ENCODE data around the gene HDAC4.

GRCh38 chr2:239337122-239337876 is 63.5 kb downstream of the HDAC4 start:
- no peak for TF ChIP-seq CTCF (optimal IDR thresholded peaks at IDR 0.05 in 1 of 3, IDR thresholded peaks at IDR 0.05 in 1 of 3, conservative IDR thresholded peaks at IDR 0.05 in 1 of 3; ENCODE audit: extremely low read depth in 1 of 3, insufficient read depth in 2 of 3, low read length in 3 of 3)
- TF ChIP-seq EZH2 (IDR thresholded peaks at IDR 0.05; ENCODE audit: low read length): no peak
